Fibroblast of peridontal ligament (primary cell): ENCODE measurements around the gene RAB15.

Experiments used
- DNase-seq: peaks from one replicate; pipeline ENCODE4 v3.0.0-alpha.2; 2010; ENCODE audit errors: extremely low read depth

The RAB15 gene

GRCh38 chr14:64955297-64955696 lies 16.8 kb downstream of the RAB15 start:
- no peak for DNase-seq

DNA sequence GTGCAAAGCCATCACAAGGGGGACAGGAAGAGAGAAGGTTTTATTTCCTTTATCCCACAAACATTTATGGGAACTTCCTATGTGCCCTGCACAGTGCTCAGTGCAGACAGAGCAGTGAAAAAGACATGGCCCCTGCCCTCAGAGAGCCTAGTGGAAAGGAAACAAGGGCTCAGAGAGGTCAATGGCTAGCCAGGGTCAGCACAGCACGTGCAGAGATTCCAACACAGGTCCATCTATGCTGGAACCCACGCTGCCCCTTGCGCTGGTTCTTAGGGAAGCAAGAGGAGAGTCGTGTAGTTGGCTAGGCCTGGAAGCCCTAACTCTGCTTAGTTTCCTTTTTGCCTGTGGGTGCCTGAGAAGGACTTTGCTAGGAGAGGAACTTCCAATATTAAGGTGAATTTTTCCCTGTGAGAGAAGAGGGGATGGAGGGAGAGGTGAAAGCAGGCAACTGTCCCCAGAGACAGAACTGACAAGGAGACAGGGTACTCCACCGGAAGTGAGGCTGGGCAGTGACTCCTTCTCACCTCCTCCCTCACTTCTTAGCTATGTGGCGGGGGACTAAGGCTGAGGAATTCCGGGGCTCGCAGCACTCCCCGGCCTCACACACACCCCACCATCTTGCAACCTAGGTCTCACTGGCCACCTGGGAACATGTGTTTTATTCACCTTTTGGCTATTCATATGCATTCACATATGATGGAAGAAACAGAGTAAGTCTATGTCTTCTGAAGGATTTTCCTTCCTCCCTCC lies 17.5 kb downstream of the RAB15 start:
- DNase-seq = no peak

DNA sequence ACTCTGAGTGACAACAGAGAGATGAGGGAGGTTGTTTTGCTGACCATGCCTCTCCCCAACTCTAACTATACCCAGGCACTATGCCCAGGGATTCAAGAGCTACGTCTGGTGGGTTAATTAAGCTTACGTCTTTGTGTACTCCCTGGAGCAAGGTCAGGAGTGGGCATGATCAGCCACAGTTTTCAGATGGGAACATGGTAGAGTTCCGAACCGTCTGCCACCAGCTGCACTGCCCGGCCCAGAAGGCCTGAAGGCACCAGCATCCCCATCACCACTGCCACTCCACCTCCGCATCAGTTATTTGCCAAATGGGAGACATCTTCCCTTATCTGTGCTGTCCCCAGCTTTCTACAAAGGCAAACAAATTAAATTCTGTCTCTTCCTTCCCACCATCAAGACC lies 18.5 kb downstream of the RAB15 start:
- no peak for DNase-seq

GRCh38 chr14:64953310-64953654 lies 18.9 kb downstream of the RAB15 start:
- no peak for DNase-seq

DNA sequence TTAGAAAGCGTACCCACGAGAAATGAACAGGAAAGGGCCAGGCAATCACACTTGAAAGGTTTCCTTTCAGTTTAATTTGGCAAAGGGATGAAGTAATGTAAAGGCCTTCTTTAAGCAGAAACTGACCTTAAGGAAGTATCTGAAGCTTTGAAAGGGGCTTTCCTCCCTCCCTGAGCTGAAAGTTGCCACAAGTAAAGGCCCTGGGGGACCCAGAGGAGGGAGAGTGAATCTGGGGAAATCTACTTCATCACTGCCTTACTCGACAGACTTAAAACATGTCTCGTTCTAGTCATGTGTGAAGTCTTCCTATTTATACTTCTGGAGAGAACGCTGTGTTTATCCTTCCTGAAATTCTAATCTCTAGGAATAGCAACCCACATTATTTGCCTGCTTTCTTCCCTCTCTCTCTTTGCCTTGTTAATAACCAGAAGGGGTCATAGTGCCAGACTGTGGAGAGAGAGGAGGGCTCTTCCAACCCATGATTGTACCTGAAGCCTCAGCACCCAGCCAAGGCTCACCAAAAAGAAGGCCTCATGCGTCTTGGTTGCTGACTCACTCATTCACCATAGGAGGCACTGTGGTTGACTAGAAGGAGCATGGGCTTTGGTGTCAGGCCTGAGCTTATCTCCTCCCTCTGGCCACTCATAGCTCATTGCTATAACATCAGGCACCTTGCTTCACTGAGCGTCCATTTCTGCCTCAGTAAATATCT lies 19.4 kb downstream of the RAB15 start:
- DNase-seq = no peak

DNA sequence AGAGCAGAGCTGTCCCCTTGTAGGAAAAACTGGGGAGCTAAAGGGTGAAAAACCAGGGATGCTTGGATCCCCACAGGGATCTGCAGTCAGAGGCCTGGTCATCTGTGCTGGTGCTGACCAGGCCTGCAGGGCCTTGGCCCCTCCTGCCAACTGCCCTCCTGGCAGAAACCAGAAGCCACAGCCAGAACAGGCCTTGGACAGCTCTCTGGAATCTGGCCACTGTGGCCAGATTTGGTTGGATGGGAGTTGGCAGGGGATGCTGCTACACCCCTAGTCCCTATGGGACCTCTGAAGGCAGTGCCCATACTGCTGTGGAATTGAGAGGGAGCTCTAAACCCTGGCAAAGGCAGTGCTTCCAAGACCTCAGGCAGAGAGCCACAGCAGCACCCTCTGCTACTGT lies 20.4 kb downstream of the RAB15 start:
- peak; percentile 31 for DNase-seq

DNA sequence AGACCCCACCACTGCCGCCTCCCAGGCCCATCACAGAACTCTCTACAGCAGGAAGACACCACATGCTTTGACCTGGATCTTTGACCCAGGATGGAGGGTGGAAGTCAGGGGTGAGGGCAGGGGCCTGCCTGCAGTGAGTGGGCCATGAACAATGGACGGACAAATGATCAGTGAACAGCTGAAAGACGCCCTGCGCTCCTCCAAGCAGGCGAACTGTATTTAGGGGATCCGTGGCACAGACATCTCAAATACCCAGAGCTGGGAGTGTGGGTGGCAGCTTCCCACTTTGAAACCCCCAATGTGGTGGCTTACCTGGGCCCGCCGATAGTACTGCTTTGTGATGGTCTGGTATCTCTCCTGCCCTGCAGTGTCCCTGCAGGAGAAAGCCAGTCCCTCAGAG lies 20.8 kb downstream of the RAB15 start:
- no peak for DNase-seq

GRCh38 chr14:64950889-64951288 lies 21.2 kb downstream of the RAB15 start:
- no peak for DNase-seq

GRCh38 chr14:64948612-64949210 lies 23.4 kb downstream of the RAB15 start:
- no peak for DNase-seq

DNA sequence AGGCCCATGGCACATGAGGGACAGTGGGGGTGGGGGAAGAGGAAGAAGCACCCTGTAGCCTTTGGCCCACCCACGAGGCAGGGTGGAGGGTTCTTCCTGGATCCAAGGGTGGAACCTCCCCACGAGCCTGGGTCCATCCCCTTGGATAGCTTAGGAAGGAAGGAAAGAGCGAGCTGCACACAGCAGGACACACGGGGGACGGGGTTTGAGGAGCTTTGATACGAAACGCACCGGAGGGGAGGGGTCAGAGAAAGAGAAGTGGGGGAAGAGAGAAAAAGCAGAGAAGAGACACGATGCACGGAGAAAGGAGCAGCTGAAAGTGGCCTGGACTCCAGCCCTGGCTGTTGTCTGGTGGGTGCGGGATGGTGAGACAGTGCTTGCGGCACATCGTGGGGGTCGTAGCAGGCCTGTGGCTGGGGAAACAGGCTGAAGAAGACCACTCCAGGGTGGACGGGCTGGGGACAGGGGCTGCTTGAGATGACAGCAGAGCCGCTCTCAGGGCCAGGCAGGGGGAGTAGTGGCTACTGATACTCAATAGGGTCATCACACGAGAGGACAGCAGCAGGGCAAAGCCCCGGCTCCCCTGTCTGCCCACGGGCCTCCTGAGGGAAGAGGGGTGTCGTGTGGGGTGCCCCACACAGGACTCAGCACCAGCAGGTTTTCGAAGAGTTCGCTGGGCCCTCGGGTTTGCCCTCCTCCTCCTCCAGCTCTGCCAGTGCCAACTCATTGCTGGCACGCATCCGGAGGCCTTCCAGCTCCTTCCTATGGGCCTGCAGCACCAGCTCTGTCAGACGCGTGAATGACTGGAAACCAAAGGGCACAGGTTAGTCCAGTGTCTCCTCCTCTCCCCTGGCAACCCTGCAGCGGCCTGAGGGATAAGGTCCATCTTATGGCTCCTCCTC lies 24.2 kb downstream of the RAB15 start:
- no peak for DNase-seq

- no peak for DNase-seq
Measured at GRCh38 chr14:64946310-64947045, 25.7 kb downstream of the RAB15 start.

DNA sequence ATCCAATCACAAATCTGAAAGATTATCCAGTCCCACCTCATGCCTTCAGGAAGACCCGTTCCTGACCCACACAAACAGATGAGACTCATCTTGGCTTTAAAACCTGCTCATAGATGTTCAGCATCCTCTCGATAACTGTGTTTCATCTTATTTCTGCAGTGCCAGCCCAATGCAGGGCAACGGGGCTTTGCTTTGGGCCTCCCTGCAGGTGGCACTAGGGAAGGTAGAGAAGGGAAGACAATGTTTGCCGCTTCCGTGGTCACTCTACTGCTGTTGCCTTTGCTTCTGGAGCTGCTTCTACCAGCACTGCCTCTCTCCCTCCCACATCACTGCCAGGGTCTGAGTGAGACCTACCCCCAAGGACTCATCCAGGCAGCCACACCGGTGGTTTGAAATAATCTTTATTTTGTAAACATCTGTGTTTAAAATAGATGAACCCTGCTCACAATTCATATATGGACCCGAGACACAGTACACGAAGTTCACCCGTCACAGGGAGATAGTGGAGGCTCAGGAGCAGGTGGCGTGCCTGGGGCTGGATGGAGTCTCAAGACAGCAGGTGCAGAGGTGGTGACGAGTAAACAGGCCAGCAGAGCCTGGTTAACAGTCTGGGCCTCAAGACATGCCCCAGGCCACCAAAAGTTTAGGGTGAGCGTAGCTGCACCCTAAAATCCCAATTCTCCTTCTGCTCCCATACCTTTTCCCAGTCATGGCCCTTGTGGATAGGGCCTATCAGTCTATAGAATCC lies 26.5 kb downstream of the RAB15 start:
- DNase-seq = no peak

- no peak for DNase-seq
Measured at GRCh38 chr14:64944861-64945260, 27.3 kb downstream of the RAB15 start.

GRCh38 chr14:64944041-64944440 lies 28.1 kb downstream of the RAB15 start:
- no peak for DNase-seq

DNA sequence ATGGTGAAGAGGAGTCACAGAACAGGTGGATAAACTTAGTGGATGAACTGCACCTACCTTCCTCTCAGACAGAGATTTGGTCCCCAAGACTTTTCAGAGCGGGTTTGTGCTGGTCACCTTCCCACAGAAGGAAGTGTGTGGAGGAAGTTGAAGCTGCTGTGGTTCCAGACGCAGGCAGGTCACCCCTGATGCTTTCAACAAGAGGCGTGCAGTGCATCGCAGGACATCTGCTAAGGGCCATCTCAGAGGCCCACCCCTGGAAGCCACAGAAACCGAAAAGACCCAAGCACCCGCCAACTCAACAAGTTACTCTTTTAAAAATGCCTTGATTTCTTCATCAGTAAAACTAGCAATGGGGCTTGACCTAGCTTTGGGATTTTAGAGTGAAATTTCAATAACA lies 28.6 kb downstream of the RAB15 start:
- no peak for DNase-seq

DNA sequence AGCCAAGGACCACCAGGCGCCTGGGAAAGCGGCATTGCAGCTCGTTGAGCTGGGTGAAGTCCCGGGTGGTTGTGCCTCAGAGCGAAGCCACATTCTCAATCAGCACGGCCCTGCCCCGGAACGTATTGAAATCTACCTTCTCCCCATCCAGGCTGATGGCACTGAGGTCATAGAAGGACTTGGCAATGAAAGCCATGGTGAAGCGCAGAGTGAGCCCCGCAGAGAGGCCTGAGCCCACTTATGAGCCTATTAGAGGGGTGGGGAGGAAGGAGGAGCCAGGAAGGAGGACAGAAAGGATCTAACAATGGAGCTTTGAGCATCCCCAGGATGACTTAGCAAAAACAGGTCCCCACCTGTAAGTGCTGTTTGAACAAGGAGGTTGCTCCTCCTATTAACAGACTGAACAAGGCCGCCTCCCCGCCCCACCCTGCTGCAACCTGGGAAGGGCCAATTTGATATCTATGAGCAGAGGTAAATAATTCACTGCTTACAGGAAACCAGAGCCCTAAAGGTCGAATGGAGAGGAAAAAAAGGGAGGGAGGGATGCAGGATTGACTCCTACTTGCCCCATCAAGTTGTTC lies 29.5 kb downstream of the RAB15 start, which contains the start of gene GPX2:
TSS of gene GPX2 (minus strand) at position 215 of the 581 bp plus-strand sequence. CDS start at position 196, 19 bp downstream.
- no peak for DNase-seq

- no peak for DNase-seq
Measured at GRCh38 chr14:64940336-64940910, 31.7 kb downstream of the RAB15 start.

- no peak for DNase-seq
Measured at GRCh38 chr14:64939817-64940190, 32.3 kb downstream of the RAB15 start.

DNA sequence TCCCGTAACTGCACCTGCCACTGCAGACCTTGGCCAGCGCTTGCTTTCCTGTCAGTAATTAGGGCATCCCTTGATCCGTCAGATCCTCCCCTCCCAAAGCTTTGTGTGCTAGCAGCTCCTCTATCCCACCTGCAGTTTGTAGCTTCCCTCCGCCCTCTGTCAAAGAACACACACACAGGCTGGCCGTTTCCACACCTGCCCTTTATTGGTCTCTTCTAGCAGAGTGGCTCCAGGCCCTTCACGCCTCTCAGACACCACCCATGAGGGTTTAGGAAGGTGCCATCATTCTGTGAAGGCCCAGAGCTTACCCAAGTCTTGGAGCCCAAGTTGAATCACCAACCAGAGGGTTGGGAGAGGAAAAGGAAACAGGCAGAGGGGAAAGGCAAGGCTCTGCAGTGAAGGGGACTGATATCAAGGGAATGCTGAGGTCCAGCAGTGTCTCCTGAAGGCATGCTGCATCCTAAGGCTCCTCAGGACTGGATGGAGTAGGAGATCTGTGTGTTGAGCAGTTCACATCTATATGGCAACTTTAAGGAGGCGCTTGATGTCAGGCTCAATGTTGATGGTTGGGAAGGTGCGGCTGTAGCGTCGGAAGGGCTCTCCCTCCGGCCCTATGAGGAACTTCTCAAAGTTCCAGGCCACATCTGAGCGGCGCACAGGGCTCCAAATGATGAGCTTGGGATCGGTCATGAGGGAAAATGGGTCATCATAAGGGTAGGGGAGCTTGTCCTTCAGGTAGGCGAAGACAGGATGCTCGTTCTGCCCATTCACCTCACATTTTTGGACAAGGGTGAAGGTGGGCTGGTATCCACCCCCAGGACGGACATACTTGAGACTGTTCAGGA lies 32.9 kb downstream of the RAB15 start:
- no peak for DNase-seq
